Measurements from ENCODE around the gene COPA.

COPA gene

GRCh38 chr1:160370561-160371345 is 27.7 kb upstream of the COPA start:
- no peak for DNase-seq (ENCODE audit: low read depth in 1 of 2, low spot score in 1 of 2)
- Histone ChIP-seq H3K27me3 (ENCODE audit: insufficient read depth, poor library complexity, severe bottlenecking) (no peaks in the 10 kb centered on the region), H3K27ac (replicated peaks) (no peak overlapping the region), H3K4me3 (replicated peaks; ENCODE audit: insufficient read depth, low read length) (no peak overlapping the region)
- TF ChIP-seq CTCF (IDR thresholded peaks at IDR 0.05; ENCODE audit: insufficient read depth, low read length) (no peak), SPI1 (IDR thresholded peaks at IDR 0.05; ENCODE audit: borderline replicate concordance, low read depth) (no peak), GABPA (IDR thresholded peaks at IDR 0.05; ENCODE audit: low read depth) (no peak), REST (IDR thresholded peaks at IDR 0.05; ENCODE audit: insufficient replicate concordance, low read depth) (no peak), POLR2AphosphoS5 (IDR thresholded peaks at IDR 0.05; ENCODE audit: low read depth) (no peak)

GRCh38 chr1:160369087-160369486 is 26.0 kb upstream of the COPA start:
- Histone ChIP-seq H3K27me3 (ENCODE audit: insufficient read depth, poor library complexity, severe bottlenecking) (no peaks in the 10 kb centered on the region), H3K27ac (replicated peaks) (no peak overlapping the region), H3K4me3 (replicated peaks; ENCODE audit: insufficient read depth, low read length) (no peak overlapping the region)
- no peak for TF ChIP-seq REST (IDR thresholded peaks at IDR 0.05; ENCODE audit: insufficient replicate concordance, low read depth)
- no peak for TF ChIP-seq POLR2AphosphoS5 (IDR thresholded peaks at IDR 0.05; ENCODE audit: low read depth)
- TF ChIP-seq GABPA (IDR thresholded peaks at IDR 0.05; ENCODE audit: low read depth), result no peak
- no peak for DNase-seq (ENCODE audit: low read depth in 1 of 2, low spot score in 1 of 2)

GRCh38 chr1:160367934-160368923 is 25.2 kb upstream of the COPA start:
- no peak for DNase-seq (ENCODE audit: low read depth in 1 of 2, low spot score in 1 of 2)
- no peak for TF ChIP-seq POLR2AphosphoS5 (IDR thresholded peaks at IDR 0.05; ENCODE audit: low read depth)
- no peak overlapping the region for H3K27ac ChIP-seq (replicated peaks)

GRCh38 chr1:160367516-160367900 is 24.5 kb upstream of the COPA start:
- TF ChIP-seq REST (IDR thresholded peaks at IDR 0.05; ENCODE audit: insufficient replicate concordance, low read depth), result no peak
- TF ChIP-seq POLR2AphosphoS5 (IDR thresholded peaks at IDR 0.05; ENCODE audit: low read depth), result no peak
- no peak for TF ChIP-seq GABPA (IDR thresholded peaks at IDR 0.05; ENCODE audit: low read depth)
- no peak for TF ChIP-seq SPI1 (IDR thresholded peaks at IDR 0.05; ENCODE audit: borderline replicate concordance, low read depth)
- no peak for TF ChIP-seq CTCF (IDR thresholded peaks at IDR 0.05; ENCODE audit: insufficient read depth, low read length)
- Histone ChIP-seq H3K27ac (replicated peaks) (no peak overlapping the region), H3K4me3 (replicated peaks; ENCODE audit: insufficient read depth, low read length) (no peak overlapping the region), H3K27me3 (ENCODE audit: insufficient read depth, poor library complexity, severe bottlenecking) (no peaks in the 10 kb centered on the region)
- no peak for DNase-seq (ENCODE audit: low read depth in 1 of 2, low spot score in 1 of 2)

More at GRCh38 chr1:160367934-160368923, 25.2 kb upstream of the COPA start:
- H3K27me3 ChIP-seq (ENCODE audit: insufficient read depth, poor library complexity, severe bottlenecking), result no peaks in the 10 kb centered on the region
- H3K4me3 ChIP-seq (replicated peaks; ENCODE audit: insufficient read depth, low read length), result no peak overlapping the region
